ENCODE measurements around the gene FAXC.

FAXC gene

GRCh38 chr6:99378636-99379035, 29.2 kb upstream of the FAXC start:
- no peak for TF ChIP-seq CTCF (IDR thresholded peaks at IDR 0.05; ENCODE audit: low read depth, low read length, missing control alignments)
- H3K4me3 ChIP-seq (replicated peaks; ENCODE audit: low read depth, low read length), result no peak overlapping the region
- DNase-seq (ENCODE audit: extremely low read depth, low read depth), result no peak

GRCh38 chr6:99369533-99369932, 20.1 kb upstream of the FAXC start:
- TF ChIP-seq CTCF (IDR thresholded peaks at IDR 0.05; ENCODE audit: low read depth, low read length, missing control alignments), result no peak
- no peak for DNase-seq (ENCODE audit: extremely low read depth, low read depth)
- no peak overlapping the region for H3K4me3 ChIP-seq (replicated peaks; ENCODE audit: low read depth, low read length)

GRCh38 chr6:99366852-99367251, 17.4 kb upstream of the FAXC start:
- no peak for TF ChIP-seq CTCF (IDR thresholded peaks at IDR 0.05; ENCODE audit: low read depth, low read length, missing control alignments)
- no peak overlapping the region for H3K4me3 ChIP-seq (replicated peaks; ENCODE audit: low read depth, low read length)
- no peak for DNase-seq (ENCODE audit: extremely low read depth, low read depth)

- H3K4me3 ChIP-seq (replicated peaks; ENCODE audit: low read depth, low read length), result no peak overlapping the region
- no peak for TF ChIP-seq CTCF (IDR thresholded peaks at IDR 0.05; ENCODE audit: low read depth, low read length, missing control alignments)
- DNase-seq (ENCODE audit: extremely low read depth, low read depth), result no peak
These were observed 14.6 kb upstream of the FAXC start for GRCh38 chr6:99364026-99364425.

GRCh38 chr6:99362678-99363268, 13.3 kb upstream of the FAXC start:
- DNase-seq (ENCODE audit: extremely low read depth, low read depth), result no peak
- no peak overlapping the region for H3K4me3 ChIP-seq (replicated peaks; ENCODE audit: low read depth, low read length)
- no peak for TF ChIP-seq CTCF (IDR thresholded peaks at IDR 0.05; ENCODE audit: low read depth, low read length, missing control alignments)

GRCh38 chr6:99359800-99360199, 10.3 kb upstream of the FAXC start:
- TF ChIP-seq CTCF (IDR thresholded peaks at IDR 0.05; ENCODE audit: low read depth, low read length, missing control alignments), result no peak
- DNase-seq (ENCODE audit: extremely low read depth, low read depth), result no peak
- no peak overlapping the region for H3K4me3 ChIP-seq (replicated peaks; ENCODE audit: low read depth, low read length)

GRCh38 chr6:99356641-99357040, 7.2 kb upstream of the FAXC start:
- H3K4me3 ChIP-seq (replicated peaks; ENCODE audit: low read depth, low read length), result no peak overlapping the region
- no peak for TF ChIP-seq CTCF (IDR thresholded peaks at IDR 0.05; ENCODE audit: low read depth, low read length, missing control alignments)
- no peak for DNase-seq (ENCODE audit: extremely low read depth, low read depth)

Measured in HFF-Myc (cell line).